ENCODE data around the gene NFIB. TPM values are rescaled to one million over a fixed set of nuclear protein-coding genes. Genes with fewer than 3 reads are reported as not detected.
A peak's percentile ranks its signal among the peaks of the same experiment; 100 is the strongest.

Gene NFIB
- total and polyA plus RNA-seq, 2 donors (not counting 3 experiments of a cell fraction or from before 2014, with no cell fraction given): 26.4 to 174 TPM

GRCh38 chr9:14191512-14191911 is 122.4 kb downstream of the NFIB start:
- DNase-seq (ENCODE audit: low read depth, low spot score): no peak
- intact Hi-C loops (cut with micrococcal nuclease): loop anchor here (5.0 to 10.0 kb wide), 2 partner anchors 81 to 157 kb away; no protein-coding TSS in a partner anchor
- H3K9me1 ChIP-seq (replicated peaks; ENCODE audit: control insufficient read depth, extremely low read depth, insufficient read depth, low read length): no peaks in the 10 kb centered on the region
- TF ChIP-seq POLR2AphosphoS5 (IDR thresholded peaks at IDR 0.05; ENCODE audit: insufficient read depth, low read depth, low read length) (no peak), EZH2 (IDR thresholded peaks at IDR 0.05; ENCODE audit: borderline replicate concordance, low read depth, low read length, severe bottlenecking) (no peak)
- H3K27ac ChIP-seq (ENCODE audit: insufficient read depth, low read depth, low read length): no peak overlapping the region
- dilution Hi-C loops (cut with MboI; ENCODE audit: extremely low pct_ligation_motif_present, low sequenced_read_pairs): no loop called here
- POLR2A ChIA-PET: interaction anchor here (1.5 kb wide), 1 partner anchor 30 kb away, joined by 3 read pairs; no protein-coding TSS in a partner anchor
- no peak overlapping the region for H3K4me2 ChIP-seq (ENCODE audit: insufficient read depth, low read length)
- H3K9me3 ChIP-seq (replicated peaks; ENCODE audit: control insufficient read depth, insufficient read depth, low read length): no peaks in the 10 kb centered on the region
- peaks cover 84% of the 10 kb centered on the region for H3K79me2 ChIP-seq (ENCODE audit: control insufficient read depth, insufficient read depth, low read length)
- H3K36me3 ChIP-seq (ENCODE audit: control insufficient read depth in 2 of 2, extremely low read depth in 1 of 2, insufficient read depth in 2 of 2, low read length in 2 of 2): no peaks in the 10 kb centered on the region
- peaks cover 58% of the 10 kb centered on the region for H3K4me1 ChIP-seq (ENCODE audit: control insufficient read depth, extremely low read depth, insufficient read depth, low read length)
- H3K27me3 ChIP-seq (ENCODE audit: control insufficient read depth in 2 of 2, insufficient read depth in 2 of 2, low read length in 2 of 2): no peaks in the 10 kb centered on the region
- no peak overlapping the region for H3K4me3 ChIP-seq (replicated peaks in 1 of 3; ENCODE audit: insufficient read depth in 1 of 3, low read depth in 1 of 3, low read length in 3 of 3)
- CTCF ChIA-PET: interaction anchor here (1.0 kb wide), 2 partner anchors 8 to 764 kb away, joined by 3 read pairs; no protein-coding TSS in a partner anchor
- H2AFZ ChIP-seq (ENCODE audit: low read depth, low read length): no peak overlapping the region
- FAIRE-seq: no peak
- BruUV-seq (replicated peaks): no TSS peak
- no peaks in the 10 kb centered on the region for H4K20me1 ChIP-seq (replicated peaks; ENCODE audit: control insufficient read depth, extremely low read depth, insufficient read depth, low read length)
- no peak overlapping the region for H3K9ac ChIP-seq (replicated peaks; ENCODE audit: extremely low read depth, insufficient read depth, low read length)

GRCh38 chr9:14190240-14190639 is 123.7 kb downstream of the NFIB start:
- FAIRE-seq: no peak
- H3K27ac ChIP-seq (ENCODE audit: insufficient read depth, low read depth, low read length): no peak overlapping the region
- peak; percentile 53 for TF ChIP-seq GATA2 (IDR thresholded peaks at IDR 0.05; ENCODE audit: insufficient read depth, insufficient read length, low read depth, low read length)
- no peak for TF ChIP-seq JUN (IDR thresholded peaks at IDR 0.05; ENCODE audit: borderline replicate concordance, insufficient read depth, insufficient read length, low read depth)
- peaks cover 83% of the 10 kb centered on the region for H3K79me2 ChIP-seq (ENCODE audit: control insufficient read depth, insufficient read depth, low read length)
- H3K4me3 ChIP-seq (replicated peaks in 1 of 3; ENCODE audit: insufficient read depth in 1 of 3, low read depth in 1 of 3, low read length in 3 of 3): no peak overlapping the region
- peaks cover 53% of the 10 kb centered on the region for H3K4me1 ChIP-seq (ENCODE audit: control insufficient read depth, extremely low read depth, insufficient read depth, low read length)
- no peak overlapping the region for H3K9ac ChIP-seq (replicated peaks; ENCODE audit: extremely low read depth, insufficient read depth, low read length)
- intact Hi-C loops (cut with micrococcal nuclease): loop anchor here (5.0 to 10.0 kb wide), 2 partner anchors 82 to 155 kb away; no protein-coding TSS in a partner anchor
- H3K9me3 ChIP-seq (replicated peaks; ENCODE audit: control insufficient read depth, insufficient read depth, low read length): no peaks in the 10 kb centered on the region
- H3K27me3 ChIP-seq (ENCODE audit: control insufficient read depth in 2 of 2, insufficient read depth in 2 of 2, low read length in 2 of 2): no peaks in the 10 kb centered on the region
- no peaks in the 10 kb centered on the region for H3K9me1 ChIP-seq (replicated peaks; ENCODE audit: control insufficient read depth, extremely low read depth, insufficient read depth, low read length)
- no peaks in the 10 kb centered on the region for H4K20me1 ChIP-seq (replicated peaks; ENCODE audit: control insufficient read depth, extremely low read depth, insufficient read depth, low read length)
- H2AFZ ChIP-seq (ENCODE audit: low read depth, low read length): no peak overlapping the region
- dilution Hi-C loops (cut with MboI; ENCODE audit: extremely low pct_ligation_motif_present, low sequenced_read_pairs): no loop called here
- peak overlapping the region; percentile 53 for H3K4me2 ChIP-seq (ENCODE audit: insufficient read depth, low read length)
- ChIA-PET CTCF (interaction anchor here (1.0 to 1.7 kb wide), 4 partner anchors 9 to 762 kb away, joined by 3 to 5 read pairs (median 4); no protein-coding TSS in a partner anchor), POLR2A (interaction anchor here (1.5 kb wide), 1 partner anchor 31 kb away, joined by 3 read pairs; no protein-coding TSS in a partner anchor)
- DNase-seq (ENCODE audit: low read depth, low spot score): no peak
- no peaks in the 10 kb centered on the region for H3K36me3 ChIP-seq (ENCODE audit: control insufficient read depth in 2 of 2, extremely low read depth in 1 of 2, insufficient read depth in 2 of 2, low read length in 2 of 2)
- no TSS peak for BruUV-seq (replicated peaks)

Data from endothelial cell of umbilical vein (primary cell).